HEK293 (cell line): Measurements from ENCODE around the gene LHFPL3.

Experiments
- CTCF ChIA-PET: fragments of 350-600 bp; formaldehyde crosslinking; extraction: SDS; loops from one replicate; lab custom pipeline; 2021; ENCODE audit warnings: antibody characterized with exemption; lab: Yijun Ruan, JAX
- POLR2A ChIA-PET: fragments of 300-600 bp; formaldehyde crosslinking; extraction: SDS; loops from one replicate; lab custom pipeline; 2020; ENCODE audit warnings: antibody characterized with exemption, inconsistent platforms; lab: Yijun Ruan, JAX
- H3K27ac ChIP-seq: fragments of 200-500 bp; sonication (Bioruptor generic); 2 replicates; pipeline ENCODE4 v1.5.1; 2014; ENCODE audit warnings: low read depth, low read length, control low read depth, inconsistent platforms; ENCODE audit errors: extremely low read depth
- H3K36me3 ChIP-seq, 2 experiments: fragments of 200-500 bp in 1 of 2; sonication (Bioruptor generic) in 1 of 2; 1 replicate in 1 of 2; 2 replicates in 1 of 2; pipeline ENCODE4 v1.5.1; 2014 to 2017; ENCODE audit warnings: inconsistent platforms in 2 of 2, low read length in 2 of 2; ENCODE audit not compliant: control insufficient read depth in 2 of 2, insufficient read depth in 1 of 2
- H3K4me1 ChIP-seq: fragments of 200-500 bp; sonication (Bioruptor generic); 2 replicates; pipeline ENCODE4 v1.5.1; 2014; ENCODE audit warnings: mild to moderate bottlenecking, low read length, inconsistent platforms; ENCODE audit not compliant: control insufficient read depth, insufficient read depth
- H3K4me3 ChIP-seq: 2 replicates; pipeline ENCODE4 v1.5.1; 2011; ENCODE audit warnings: low read depth, mild to moderate bottlenecking, control low read depth, low read length, moderate library complexity
- H3K9me3 ChIP-seq: fragments of 200-500 bp; sonication (Bioruptor generic); 2 replicates; pipeline ENCODE4 v1.5.1; 2014; ENCODE audit warnings: low read depth, low read length, inconsistent platforms; ENCODE audit not compliant: control insufficient read depth, insufficient read depth
- BCL11B ChIP-seq: fragments of 450-650 bp; formaldehyde crosslinking; IDR thresholded peaks from 2 replicates; pipeline ENCODE4 v1.5.1; 2016; ENCODE audit warnings: low read depth, missing biosample characterization, missing genetic modification characterization
- ELK4 ChIP-seq: IDR thresholded peaks from 2 replicates; pipeline ENCODE4 v1.6.1; 2011; ENCODE audit warnings: mild to moderate bottlenecking, low read depth, low read length, borderline replicate concordance
- FEZF1 ChIP-seq: fragments of 450-650 bp; formaldehyde crosslinking; IDR thresholded peaks from 2 replicates; pipeline ENCODE4 v1.5.1; 2016; ENCODE audit warnings: missing biosample characterization, missing genetic modification characterization
- KLF1 ChIP-seq: fragments of 450-650 bp; formaldehyde crosslinking; IDR thresholded peaks from 2 replicates; pipeline ENCODE4 v1.5.1; 2016; ENCODE audit warnings: missing biosample characterization, missing genetic modification characterization
- SP2 ChIP-seq: fragments of 450-650 bp; formaldehyde crosslinking; IDR thresholded peaks from 2 replicates; pipeline ENCODE4 v1.5.1; 2016; ENCODE audit warnings: missing biosample characterization, missing genetic modification characterization
- TRIM28 ChIP-seq: IDR thresholded peaks from 2 replicates; pipeline ENCODE4 v1.6.1; 2011; ENCODE audit warnings: low read length, control low read depth, borderline replicate concordance
- YY1 ChIP-seq: fragments of 450-650 bp; formaldehyde crosslinking; IDR thresholded peaks from 2 replicates; pipeline ENCODE4 v1.5.1; 2018; ENCODE audit warnings: missing biosample characterization, missing genetic modification characterization
- ZIC2 ChIP-seq: fragments of 450-650 bp; formaldehyde crosslinking; IDR thresholded peaks from 2 replicates; pipeline ENCODE4 v1.5.1; 2016; ENCODE audit warnings: missing biosample characterization, missing genetic modification characterization
- ZNF155 ChIP-seq: fragments of 450-650 bp; formaldehyde crosslinking; IDR thresholded peaks from 2 replicates; pipeline ENCODE4 v1.5.1; 2016; ENCODE audit warnings: missing biosample characterization, missing genetic modification characterization
- ZNF350 ChIP-seq: fragments of 450-650 bp; formaldehyde crosslinking; IDR thresholded peaks from 2 replicates; pipeline ENCODE4 v1.5.0; 2017; ENCODE audit warnings: missing biosample characterization, mild to moderate bottlenecking, missing genetic modification characterization
- ZNF416 ChIP-seq: fragments of 450-650 bp; formaldehyde crosslinking; IDR thresholded peaks from 2 replicates; pipeline ENCODE4 v1.5.1; 2016; ENCODE audit warnings: missing biosample characterization, missing genetic modification characterization
- ZNF423 ChIP-seq: fragments of 450-650 bp; formaldehyde crosslinking; IDR thresholded peaks from 2 replicates; pipeline ENCODE4 v1.5.1; 2016; ENCODE audit warnings: missing biosample characterization, missing genetic modification characterization
- ZNF510 ChIP-seq: fragments of 450-650 bp; formaldehyde crosslinking; IDR thresholded peaks from 2 replicates; pipeline ENCODE4 v1.5.1; 2018; ENCODE audit warnings: mild to moderate bottlenecking, missing genetic modification characterization, missing biosample characterization; ENCODE audit not compliant: insufficient replicate concordance
- ZNF548 ChIP-seq: fragments of 450-650 bp; formaldehyde crosslinking; IDR thresholded peaks from 2 replicates; pipeline ENCODE4 v1.5.1; 2016; ENCODE audit warnings: missing biosample characterization, missing genetic modification characterization
- ZNF555 ChIP-seq: fragments of 450-650 bp; formaldehyde crosslinking; conservative IDR thresholded peaks from 2 replicates; pipeline ENCODE4 v1.5.1; 2017; ENCODE audit warnings: missing biosample characterization, mild to moderate bottlenecking, missing genetic modification characterization, inconsistent platforms
- ZNF560 ChIP-seq: fragments of 450-650 bp; formaldehyde crosslinking; IDR thresholded peaks from 2 replicates; pipeline ENCODE4 v1.5.1; 2017; ENCODE audit warnings: missing biosample characterization, missing genetic modification characterization, borderline replicate concordance
- ZNF585B ChIP-seq: fragments of 450-650 bp; formaldehyde crosslinking; IDR thresholded peaks from 2 replicates; pipeline ENCODE4 v1.5.1; 2016; ENCODE audit warnings: missing biosample characterization, missing genetic modification characterization
- ZNF692 ChIP-seq: fragments of 450-650 bp; formaldehyde crosslinking; IDR thresholded peaks from 2 replicates; pipeline ENCODE4 v1.5.1; 2016; ENCODE audit warnings: missing biosample characterization, missing genetic modification characterization
- ZNF792 ChIP-seq: fragments of 450-650 bp; formaldehyde crosslinking; IDR thresholded peaks from 2 replicates; pipeline ENCODE4 v1.5.1; 2016; ENCODE audit warnings: missing biosample characterization, missing genetic modification characterization
- TF ChIP-seq, protein P1 (sequence below): sonication (generic); formaldehyde crosslinking; IDR thresholded peaks from 2 replicates; pipeline ENCODE4 v1.8.1; 2022; ENCODE audit warnings: mild to moderate bottlenecking, moderate library complexity, missing genetic modification reagents

Gene LHFPL3

GRCh38 chr7:104826135-104826534 lies 497.7 kb downstream of the LHFPL3 start:
- POLR2A ChIA-PET = no interaction called here
- TF ChIP-seq ZNF416 (tag by site-specific recombination) = no peak
- TF ChIP-seq ZNF585B (tag by site-specific recombination) = no peak
- no peak for TF ChIP-seq YY1 (tag by site-specific recombination)
- no peak for TF ChIP-seq ZNF423 (tag by site-specific recombination)
- TF ChIP-seq ZNF350 = no peak
- no peak for TF ChIP-seq ZNF792
- no peak for TF ChIP-seq FEZF1 (tag by site-specific recombination)
- no peak for TF ChIP-seq ELK4
- no peak for TF ChIP-seq SP2 (tag by site-specific recombination)
- TF ChIP-seq ZNF510 (tag by site-specific recombination) = no peak
- TF ChIP-seq ZNF560 (tag by site-specific recombination) = no peak
- TF ChIP-seq BCL11B = no peak
- TF ChIP-seq ZNF555 (tag by site-specific recombination) = no peak
- TF ChIP-seq, all 188 proteins: peak for 0
- CTCF ChIA-PET = interaction anchor here (0.6 to 0.9 kb wide), 3 partner anchors 11 to 413 kb away, joined by 3 read pairs; no protein-coding TSS in a partner anchor
- Histone ChIP-seq H3K27ac (no peak overlapping the region), H3K9me3 (no peaks in the 10 kb centered on the region), H3K4me1 (no peaks in the 10 kb centered on the region), H3K36me3 (no peaks in the 10 kb centered on the region), H3K4me3 (no peak overlapping the region)

DNA sequence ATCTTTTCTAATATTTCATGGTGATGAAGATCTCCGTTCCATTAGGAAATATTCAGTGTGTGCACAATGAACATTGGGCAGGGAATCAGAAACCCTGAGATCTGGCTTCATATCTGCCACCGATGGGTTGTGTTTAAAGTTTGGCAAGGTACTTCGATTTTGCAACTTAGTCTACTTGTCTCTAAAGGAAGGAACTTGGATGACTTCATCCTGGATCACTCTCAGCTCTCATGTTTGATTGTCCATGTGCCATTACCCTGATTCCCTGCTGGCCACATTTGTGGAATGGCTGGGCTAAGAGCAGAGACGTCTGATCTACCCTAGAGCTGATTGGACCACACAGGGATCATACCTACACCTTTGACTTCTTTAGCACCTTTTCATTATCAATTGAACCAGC lies 508.6 kb downstream of the LHFPL3 start:
- TF ChIP-seq ZNF155 (tag by site-specific recombination) (no peak), KLF1 (no peak), ZNF692 (no peak), ZNF548 (tag by site-specific recombination) (no peak), TRIM28 (no peak), ZIC2 (no peak)
- TF ChIP-seq, protein P1, sequence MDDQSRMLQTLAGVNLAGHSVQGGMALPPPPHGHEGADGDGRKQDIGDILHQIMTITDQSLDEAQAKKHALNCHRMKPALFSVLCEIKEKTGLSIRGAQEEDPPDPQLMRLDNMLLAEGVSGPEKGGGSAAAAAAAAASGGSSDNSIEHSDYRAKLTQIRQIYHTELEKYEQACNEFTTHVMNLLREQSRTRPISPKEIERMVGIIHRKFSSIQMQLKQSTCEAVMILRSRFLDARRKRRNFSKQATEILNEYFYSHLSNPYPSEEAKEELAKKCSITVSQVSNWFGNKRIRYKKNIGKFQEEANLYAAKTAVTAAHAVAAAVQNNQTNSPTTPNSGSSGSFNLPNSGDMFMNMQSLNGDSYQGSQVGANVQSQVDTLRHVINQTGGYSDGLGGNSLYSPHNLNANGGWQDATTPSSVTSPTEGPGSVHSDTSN (CRISPR knock-in tag) = no peak
- TF ChIP-seq, all 188 proteins: peak for 0
- no peak overlapping the region for H3K4me3 ChIP-seq
- CTCF ChIA-PET = interaction anchor here (1.2 to 3.0 kb wide), 2 partner anchors 11 kb away, joined by 3 to 22 read pairs; no protein-coding TSS in a partner anchor
- H3K9me3 ChIP-seq = no peaks in the 10 kb centered on the region; the same call in 1 of the 2 replicates
- no peak overlapping the region for H3K27ac ChIP-seq
- no peaks in the 10 kb centered on the region for H3K4me1 ChIP-seq
- POLR2A ChIA-PET = no interaction called here
- no peaks in the 10 kb centered on the region for H3K36me3 ChIP-seq
